ENCODE measurements around the gene ENOX1.

ENOX1 gene

GRCh38 chr13:43167731-43168130, 619.0 kb downstream of the ENOX1 start:
- no peaks in the 10 kb centered on the region for H4K20me1 ChIP-seq (ENCODE audit: insufficient read depth, low read length)
- H3K4me2 ChIP-seq (ENCODE audit: low read length) = no peak overlapping the region
- no peak overlapping the region for H3K27ac ChIP-seq (ENCODE audit: low read depth, low read length, poor library complexity, severe bottlenecking)
- no peaks in the 10 kb centered on the region for H3K9me3 ChIP-seq (ENCODE audit: low read length)
- H3K9ac ChIP-seq (ENCODE audit: low read length) = no peak overlapping the region
- no peaks in the 10 kb centered on the region for H3K79me2 ChIP-seq (ENCODE audit: insufficient read depth, low read length)
- no peaks in the 10 kb centered on the region for H3K9me2 ChIP-seq (ENCODE audit: low read depth, low read length)
- no peak overlapping the region for H2AFZ ChIP-seq (ENCODE audit: low read length)
- H3K4me3 ChIP-seq (ENCODE audit: low read depth, low read length, poor library complexity, severe bottlenecking) = no peak overlapping the region
- H3F3A ChIP-seq (ENCODE audit: insufficient read depth, low read length) = no peaks in the 10 kb centered on the region
- TF ChIP-seq CTCF (IDR thresholded peaks at IDR 0.05; ENCODE audit: low read length) = no peak
- TF ChIP-seq EZH2 (IDR thresholded peaks at IDR 0.05; ENCODE audit: borderline replicate concordance, low read length) = no peak
- no peaks in the 10 kb centered on the region for H3K4me1 ChIP-seq (ENCODE audit: insufficient read depth, low read length, severe bottlenecking)
- H3K36me3 ChIP-seq (ENCODE audit: insufficient read depth, low read length) = no peaks in the 10 kb centered on the region
- H3K27me3 ChIP-seq (ENCODE audit: insufficient read depth, low read length) = no peaks in the 10 kb centered on the region

GRCh38 chr13:43166644-43167457, 619.9 kb downstream of the ENOX1 start:
- Histone ChIP-seq H3K27me3 (ENCODE audit: insufficient read depth, low read length) (no peaks in the 10 kb centered on the region), H2AFZ (ENCODE audit: low read length) (no peak overlapping the region), H3K27ac (ENCODE audit: low read depth, low read length, poor library complexity, severe bottlenecking) (no peak overlapping the region), H3K4me2 (ENCODE audit: low read length) (no peak overlapping the region), H3K36me3 (ENCODE audit: insufficient read depth, low read length) (no peaks in the 10 kb centered on the region), H3F3A (ENCODE audit: insufficient read depth, low read length) (no peaks in the 10 kb centered on the region), H3K9me3 (ENCODE audit: low read length) (no peaks in the 10 kb centered on the region), H3K79me2 (ENCODE audit: insufficient read depth, low read length) (no peaks in the 10 kb centered on the region), H3K4me1 (ENCODE audit: insufficient read depth, low read length, severe bottlenecking) (no peaks in the 10 kb centered on the region), H3K9ac (ENCODE audit: low read length) (no peak overlapping the region), H3K9me2 (ENCODE audit: low read depth, low read length) (no peaks in the 10 kb centered on the region), H3K4me3 (ENCODE audit: low read depth, low read length, poor library complexity, severe bottlenecking) (no peak overlapping the region), H4K20me1 (ENCODE audit: insufficient read depth, low read length) (no peaks in the 10 kb centered on the region)
- TF ChIP-seq CTCF (IDR thresholded peaks at IDR 0.05; ENCODE audit: low read length) (no peak), EZH2 (IDR thresholded peaks at IDR 0.05; ENCODE audit: borderline replicate concordance, low read length) (no peak)

Data from OCI-LY1 (cell line).